ENCODE data around the gene TAAR5. TPM values are rescaled to one million over a fixed set of nuclear protein-coding genes. Genes with fewer than 3 reads are reported as not detected.
A peak's percentile ranks its signal among the peaks of the same experiment; 100 is the strongest.
"Not testable (repeated sequence)": the region's sequence is repeated elsewhere in the genome, so short reads cannot be mapped to it uniquely, and the experiment has no call there.

The TAAR5 gene
- total RNA-seq, 1 experiment from 2014 or later, result not detected

- DNase-seq (ENCODE audit: low read depth), result no peak
These were observed 19.2 kb downstream of the TAAR5 start, which contains the start of gene TAAR6 for GRCh38 chr6:132570221-132570777. TSS of gene TAAR6 (plus strand) at chr6:132570322. CDS start at chr6:132570322, 0 bp downstream.

GRCh38 chr6:132569170-132569569, 20.4 kb downstream of the TAAR5 start:
- DNase-seq (ENCODE audit: low read depth), result no peak

GRCh38 chr6:132568611-132569010, 20.9 kb downstream of the TAAR5 start:
- no peak for DNase-seq (ENCODE audit: low read depth)

GRCh38 chr6:132567566-132567965, 22.0 kb downstream of the TAAR5 start:
- no peak for DNase-seq (ENCODE audit: low read depth)

- DNase-seq (ENCODE audit: low read depth), result peak; percentile 4
These were observed 23.1 kb downstream of the TAAR5 start for GRCh38 chr6:132566404-132566803.

GRCh38 chr6:132560087-132560486, 29.5 kb downstream of the TAAR5 start:
- not testable (repeated sequence) for DNase-seq (ENCODE audit: low read depth)

GRCh38 chr6:132552372-132552771, 37.2 kb downstream of the TAAR5 start, which contains the start of gene TAAR8:
TSS of gene TAAR8 (plus strand) at chr6:132552672. CDS start at chr6:132552693, 21 bp downstream.
- DNase-seq (ENCODE audit: low read depth), result no peak

- DNase-seq (ENCODE audit: low read depth), result no peak
These were observed 38.3 kb downstream of the TAAR5 start for GRCh38 chr6:132551214-132551613.

- no peak for DNase-seq (ENCODE audit: low read depth)
These were observed 40.6 kb downstream of the TAAR5 start for GRCh38 chr6:132548746-132549463.

- DNase-seq (ENCODE audit: low read depth), result no peak
These were observed 44.7 kb downstream of the TAAR5 start for GRCh38 chr6:132544826-132545225.

Other genes starting within 250 kb of the TAAR5 start
- 170 and 207 TPM in 2 replicates for gene MOXD1, start 188.3 kb downstream of the TAAR5 start, total RNA-seq (2014; rRNA removed; shearing (Covaris generic))
- 30.5 and 45.7 TPM in 2 replicates for gene STX7, start 76.6 kb downstream of the TAAR5 start, total RNA-seq (2014; rRNA removed; shearing (Covaris generic))
- not detected in 2 replicates for gene TAAR9, start 51.5 kb downstream of the TAAR5 start, total RNA-seq (2014; rRNA removed; shearing (Covaris generic))
- gene TAAR8, start 37.1 kb downstream of the TAAR5 start, total RNA-seq (2014; rRNA removed; shearing (Covaris generic)), result not detected in 2 replicates
- gene TAAR6, start 19.4 kb downstream of the TAAR5 start, total RNA-seq (2014; rRNA removed; shearing (Covaris generic)), result not detected in 2 replicates
- gene TAAR2, start 34.5 kb upstream of the TAAR5 start, total RNA-seq (2014; rRNA removed; shearing (Covaris generic)), result not detected in 2 replicates
- gene TAAR1, start 69.4 kb upstream of the TAAR5 start, total RNA-seq (2014; rRNA removed; shearing (Covaris generic)), result not detected in 2 replicates
- 0.20 TPM in 1 of 2 replicates, not detected in the other for gene VNN1, start 124.3 kb upstream of the TAAR5 start, total RNA-seq (2014; rRNA removed; shearing (Covaris generic))
- gene VNN2, start 168.2 kb upstream of the TAAR5 start, total RNA-seq (2014; rRNA removed; shearing (Covaris generic)), result 0.32 and 1.9 TPM in 2 replicates
- 13.8 and 19.4 TPM in 2 replicates for gene SLC18B1, start 208.9 kb upstream of the TAAR5 start, total RNA-seq (2014; rRNA removed; shearing (Covaris generic))
- gene RPS12, start 224.8 kb upstream of the TAAR5 start, total RNA-seq (2014; rRNA removed; shearing (Covaris generic)), result 1,221 and 1,446 TPM in 2 replicates